HepG2 (cell line): ENCODE data around the gene ZNF383. TPM values are rescaled to one million over a fixed set of nuclear protein-coding genes. Genes with fewer than 3 reads are reported as not detected.

Experiments
- ARID2 ChIP-seq: sonication (generic); formaldehyde crosslinking; IDR thresholded peaks from 2 replicates; pipeline ENCODE4 v1.8.1; 2022; ENCODE audit warnings: mild to moderate bottlenecking, missing genetic modification reagents, borderline replicate concordance
- ATM ChIP-seq: fragments of 450-650 bp; IDR thresholded peaks from 2 replicates; pipeline ENCODE4 v1.7.1; 2017; ENCODE audit warnings: mild to moderate bottlenecking, borderline replicate concordance
- BCL6 ChIP-seq: IDR thresholded peaks from 2 replicates; pipeline ENCODE4 v1.6.1; 2016; ENCODE audit warnings: missing genetic modification reagents, missing compliant biosample characterization
- E2F2 ChIP-seq: sonication (generic); formaldehyde crosslinking; IDR thresholded peaks from 2 replicates; pipeline ENCODE4 v1.4.0; 2020; ENCODE audit warnings: missing genetic modification reagents, borderline replicate concordance
- ETV5 ChIP-seq: IDR thresholded peaks from 2 replicates; pipeline ENCODE4 v1.6.1; 2018; ENCODE audit warnings: missing biosample characterization, missing genetic modification reagents, inconsistent platforms, borderline replicate concordance
- MBD4 ChIP-seq: IDR thresholded peaks from 2 replicates; pipeline ENCODE4 v1.6.1; 2012; ENCODE audit warnings: low read length, inconsistent platforms, borderline replicate concordance
- MTF1 ChIP-seq: sonication (generic); formaldehyde crosslinking; IDR thresholded peaks from 2 replicates; pipeline ENCODE4 v1.5.0; 2020; ENCODE audit warnings: missing genetic modification reagents
- POLR2AphosphoS5 ChIP-seq: IDR thresholded peaks from 2 replicates; pipeline ENCODE4 v1.6.1; 2012; ENCODE audit warnings: low read depth, low read length
- PTBP1 ChIP-seq: fragments of 200-400 bp; formaldehyde crosslinking; IDR thresholded peaks from 2 replicates; pipeline ENCODE4 v1.6.1; 2018; ENCODE audit warnings: low read length, low read depth; ENCODE audit not compliant: poor library complexity, severe bottlenecking
- RBM39 ChIP-seq: fragments of 200-400 bp; formaldehyde crosslinking; IDR thresholded peaks from one replicate; pipeline ENCODE4 v1.6.1; 2018; ENCODE audit warnings: antibody characterized with exemption, mild to moderate bottlenecking, low read depth, low read length; ENCODE audit not compliant: poor library complexity, severe bottlenecking
- RORA ChIP-seq: sonication (generic); formaldehyde crosslinking; IDR thresholded peaks from 2 replicates; pipeline ENCODE4 v1.5.0; 2020; ENCODE audit warnings: mild to moderate bottlenecking, missing genetic modification reagents, moderate library complexity
- TMF1 ChIP-seq: sonication (generic); formaldehyde crosslinking; IDR thresholded peaks from 2 replicates; pipeline ENCODE4 v1.8.1; 2022; ENCODE audit warnings: low read depth, missing genetic modification reagents
- ZBTB7B ChIP-seq: sonication (generic); formaldehyde crosslinking; IDR thresholded peaks from 2 replicates; pipeline ENCODE4 v1.4.0; 2020; ENCODE audit warnings: missing genetic modification reagents
- ZFP41 ChIP-seq: sonication (generic); formaldehyde crosslinking; IDR thresholded peaks from 2 replicates; pipeline ENCODE4 v1.4.0; 2020; ENCODE audit warnings: mild to moderate bottlenecking, missing genetic modification reagents, borderline replicate concordance
- ZNF230 ChIP-seq: sonication (generic); formaldehyde crosslinking; IDR thresholded peaks from 2 replicates; pipeline ENCODE4 v1.4.0; 2020; ENCODE audit warnings: mild to moderate bottlenecking, missing genetic modification reagents
- ZNF326 ChIP-seq: sonication (generic); formaldehyde crosslinking; IDR thresholded peaks from 2 replicates; pipeline ENCODE4 v1.4.0; 2020; ENCODE audit warnings: missing genetic modification reagents, borderline replicate concordance
- ZNF337 ChIP-seq: sonication (generic); formaldehyde crosslinking; IDR thresholded peaks from 2 replicates; pipeline ENCODE4 v1.5.1; 2020; ENCODE audit warnings: missing genetic modification reagents, low read depth, mild to moderate bottlenecking, borderline replicate concordance
- ZNF577 ChIP-seq: sonication (generic); formaldehyde crosslinking; IDR thresholded peaks from 2 replicates; pipeline ENCODE4 v1.4.0; 2020; ENCODE audit warnings: mild to moderate bottlenecking, low read depth, missing genetic modification reagents, borderline replicate concordance
- ZNF605 ChIP-seq: sonication (generic); formaldehyde crosslinking; IDR thresholded peaks from 2 replicates; pipeline ENCODE4 v1.8.0; 2022; ENCODE audit warnings: mild to moderate bottlenecking, missing genetic modification reagents
- ZNF891 ChIP-seq: sonication (generic); formaldehyde crosslinking; IDR thresholded peaks from 2 replicates; pipeline ENCODE4 v1.5.0; 2020; ENCODE audit warnings: mild to moderate bottlenecking, missing genetic modification reagents
- polyA plus RNA-seq, 8 experiments: library from polyadenylated mRNA; depleted of rRNA in 3 of 8; stranded (reverse) in 7 of 8; unstranded in 1 of 8; fragments of >200 nt; fragmentation: Illumina TruSeq in 4 of 8; extraction: Trizol in 4 of 8; gene quantifications; 2 replicates each; pipeline versions ENCODE4 v1.2.1 to v1.2.3, GENCODE V29; 2011 to 2016; ENCODE audit warnings: low read depth in 4 of 8, missing spikeins in 1 of 8, mixed read lengths in 1 of 8; ENCODE audit not compliant: insufficient read depth in 1 of 8
- total RNA-seq, 5 experiments: library from RNA; depleted of rRNA; stranded (reverse); fragments of >200 nt; fragmentation: Illumina TruSeq; extraction: Trizol; gene quantifications; 2 replicates each; pipeline ENCODE4 v1.2.3, GENCODE V29; 2016; ENCODE audit warnings: low read depth in 1 of 5
- TF ChIP-seq, protein P1 (sequence below): sonication (generic); formaldehyde crosslinking; IDR thresholded peaks from 2 replicates; pipeline ENCODE4 v1.5.0; 2020; ENCODE audit warnings: mild to moderate bottlenecking, missing genetic modification reagents, moderate library complexity
- TF ChIP-seq, protein P2 (sequence below): sonication (generic); formaldehyde crosslinking; IDR thresholded peaks from 2 replicates; pipeline ENCODE4 v1.8.1; 2023; ENCODE audit warnings: missing genetic modification reagents, mild to moderate bottlenecking, borderline replicate concordance

ZNF383 gene
- total and polyA plus RNA-seq, 2 of the 13 experiments (the other 11 are each of a cell fraction or from before 2014, with no cell fraction given) = 2.6 to 4.1 TPM

GRCh38 chr19:37217775-37218591, at the start of gene ZNF383 (continued):
- TF ChIP-seq, protein P1, sequence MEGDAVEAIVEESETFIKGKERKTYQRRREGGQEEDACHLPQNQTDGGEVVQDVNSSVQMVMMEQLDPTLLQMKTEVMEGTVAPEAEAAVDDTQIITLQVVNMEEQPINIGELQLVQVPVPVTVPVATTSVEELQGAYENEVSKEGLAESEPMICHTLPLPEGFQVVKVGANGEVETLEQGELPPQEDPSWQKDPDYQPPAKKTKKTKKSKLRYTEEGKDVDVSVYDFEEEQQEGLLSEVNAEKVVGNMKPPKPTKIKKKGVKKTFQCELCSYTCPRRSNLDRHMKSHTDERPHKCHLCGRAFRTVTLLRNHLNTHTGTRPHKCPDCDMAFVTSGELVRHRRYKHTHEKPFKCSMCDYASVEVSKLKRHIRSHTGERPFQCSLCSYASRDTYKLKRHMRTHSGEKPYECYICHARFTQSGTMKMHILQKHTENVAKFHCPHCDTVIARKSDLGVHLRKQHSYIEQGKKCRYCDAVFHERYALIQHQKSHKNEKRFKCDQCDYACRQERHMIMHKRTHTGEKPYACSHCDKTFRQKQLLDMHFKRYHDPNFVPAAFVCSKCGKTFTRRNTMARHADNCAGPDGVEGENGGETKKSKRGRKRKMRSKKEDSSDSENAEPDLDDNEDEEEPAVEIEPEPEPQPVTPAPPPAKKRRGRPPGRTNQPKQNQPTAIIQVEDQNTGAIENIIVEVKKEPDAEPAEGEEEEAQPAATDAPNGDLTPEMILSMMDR (CRISPR knock-in tag) = no peak
- no peak for TF ChIP-seq PTBP1
- no peak for TF ChIP-seq ZNF337
- peak; percentile 73 for TF ChIP-seq RBM39
- peak; percentile 79 for TF ChIP-seq POLR2AphosphoS5
- TF ChIP-seq ZNF891 (CRISPR knock-in tag) = 0 out of 2 replicates have a peak, but pooled peaks have one; percentile 54
- no peak for TF ChIP-seq MBD4
- no peak for TF ChIP-seq TMF1 (CRISPR knock-in tag)
- TF ChIP-seq ZNF230 (CRISPR knock-in tag) = no peak; the same call in 1 of the 2 replicates
- TF ChIP-seq RORA (CRISPR knock-in tag) = no peak
- TF ChIP-seq ARID2 (CRISPR knock-in tag) = no peak
- no peak for TF ChIP-seq ZNF326
- TF ChIP-seq ZFP41 (CRISPR knock-in tag) = no peak
- TF ChIP-seq, protein P2, sequence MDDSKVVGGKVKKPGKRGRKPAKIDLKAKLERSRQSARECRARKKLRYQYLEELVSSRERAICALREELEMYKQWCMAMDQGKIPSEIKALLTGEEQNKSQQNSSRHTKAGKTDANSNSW (CRISPR knock-in tag) = no peak
- no peak for TF ChIP-seq ZNF577 (CRISPR knock-in tag)
- TF ChIP-seq MTF1 = no peak
- no peak; the same call in 1 of the 2 replicates for TF ChIP-seq BCL6 (CRISPR knock-in tag)
- 0 out of 2 replicates have a peak, but pooled peaks have one; percentile 46 for TF ChIP-seq ZBTB7B (CRISPR knock-in tag)
- peak; percentile 84 for TF ChIP-seq ZNF605 (CRISPR knock-in tag)
- no peak for TF ChIP-seq ATM
- TF ChIP-seq ETV5 (CRISPR knock-in tag) = peak; percentile 44; the same call in 1 of the 2 replicates
- TF ChIP-seq E2F2 (CRISPR knock-in tag) = no peak
